Measurements from ENCODE around the gene MED4. TPM values are rescaled to one million over a fixed set of nuclear protein-coding genes. Genes with fewer than 3 reads are reported as not detected.

Gene MED4
- total and polyA plus RNA-seq, 9 of the 15 experiments (the other 6 are each of a cell fraction or from before 2014, with no cell fraction given), result 24.5 to 87.3 (median 58.3) TPM

DNA sequence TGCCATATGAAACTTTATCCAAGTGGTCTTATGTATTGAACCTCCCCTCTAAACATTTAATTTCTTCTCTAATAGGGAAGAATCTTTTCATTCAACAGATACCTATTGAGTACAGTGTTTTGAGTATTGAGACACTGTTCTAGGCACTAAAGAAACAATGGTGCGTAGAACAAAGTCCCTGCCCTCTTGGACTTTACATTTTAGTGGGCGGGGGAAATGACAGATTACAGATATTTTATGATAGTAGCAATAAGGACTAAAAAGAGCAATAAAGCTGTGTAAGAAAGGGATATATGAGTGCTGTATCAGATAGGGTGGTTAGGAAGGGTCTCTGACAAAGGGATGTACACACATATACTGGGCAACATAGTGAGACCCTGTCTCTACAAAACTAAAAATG lies 52.0 kb downstream of the MED4 start:
- H4K20me1 ChIP-seq (replicated peaks; ENCODE audit: control insufficient read depth, insufficient read depth, low read length), result no peaks in the 10 kb centered on the region
- WGBS (ENCODE audit: insufficient coverage, low coverage, missing lambda C conversion rate), result 96% methylated on average over 2 of the region's 2 CpGs
- ChIA-PET CTCF (ENCODE audit: low intra/inter-chr PET ratio) (no interaction called here), POLR2A (interaction anchor here (0.6 kb wide), 1 partner anchor 304 kb away, joined by 3 read pairs; no protein-coding TSS in a partner anchor)
- H3K36me3 ChIP-seq (ENCODE audit: control insufficient read depth, insufficient read depth, low read length), result peaks cover 32% of the 10 kb centered on the region; the same call in 2 of the 3 replicates
- H3K9me3 ChIP-seq (replicated peaks; ENCODE audit: control insufficient read depth, insufficient read depth, low read depth, low read length), result no peaks in the 10 kb centered on the region
- H3K9ac ChIP-seq (ENCODE audit: insufficient read depth in 1 of 2, low read depth in 2 of 2, low read length in 2 of 2), result no peak overlapping the region
- H3K9me1 ChIP-seq (ENCODE audit: control insufficient read depth, insufficient read depth, low read length), result no peaks in the 10 kb centered on the region
- intact Hi-C loops (cut with micrococcal nuclease), result no loop called here
- BruUV-seq (replicated peaks), result no TSS peak
- no peak for ATAC-seq
- in situ Hi-C loops (cut with MboI), result no loop called here
- H3K27ac ChIP-seq (ENCODE audit: extremely low read depth, low read depth, low read length), result no peak overlapping the region
- TF ChIP-seq POLR2G (IDR thresholded peaks at IDR 0.05; ENCODE audit: low read depth, low read length) (no peak), MIER1 (IDR thresholded peaks at IDR 0.05; ENCODE audit: low read depth) (no peak), NRF1 (conservative IDR thresholded peaks at IDR 0.05 in 1 of 2, IDR thresholded peaks at IDR 0.05 in 1 of 2) (no peak), MYNN (IDR thresholded peaks at IDR 0.05) (no peak), MYNN (CRISPR knock-in tag; IDR thresholded peaks at IDR 0.05) (no peak), E2F3 (CRISPR knock-in tag; IDR thresholded peaks at IDR 0.05) (no peak), SRSF9 (IDR thresholded peaks at IDR 0.05; ENCODE audit: borderline replicate concordance, low read depth, low read length) (no peak), NEUROD1 (IDR thresholded peaks at IDR 0.05; ENCODE audit: borderline replicate concordance, low read depth, low read length, partially characterized antibody) (no peak), NR2C1 (IDR thresholded peaks at IDR 0.05) (no peak), NR2C1 (tag; IDR thresholded peaks at IDR 0.05) (no peak), TEAD1 (CRISPR knock-in tag; IDR thresholded peaks at IDR 0.05) (no peak), ATF7 (IDR thresholded peaks at IDR 0.05) (no peak)
- H2AFZ ChIP-seq (ENCODE audit: low read depth, low read length), result no peak overlapping the region
- no peak overlapping the region for H3K4me2 ChIP-seq (ENCODE audit: insufficient read depth, low read length)
- H3K4me3 ChIP-seq, result no peak overlapping the region
- FAIRE-seq, result no peak
- no peak for DNase-seq (ENCODE audit: extremely low read depth in 1 of 4, low spot score in 3 of 4)
- no peaks in the 10 kb centered on the region for H3K27me3 ChIP-seq (ENCODE audit: control insufficient read depth in 2 of 2, insufficient read depth in 2 of 2, low read length in 2 of 2)
- H3K4me1 ChIP-seq (replicated peaks in 1 of 2; ENCODE audit: control insufficient read depth in 2 of 2, insufficient read depth in 2 of 2, low read length in 2 of 2), result peaks cover 3 to 6% of the 10 kb centered on the region in 2 experiments; a peak in 4 of 5 replicates
- peaks cover 16% of the 10 kb centered on the region for H3K79me2 ChIP-seq (ENCODE audit: control insufficient read depth, insufficient read depth, low read length)
